Colon (tissue), 2 donors: Measurements from ENCODE around the gene MYL12B.
A peak's percentile ranks its signal among the peaks of the same experiment; 100 is the strongest.

Source experiments
- FAIRE-seq: peaks from 2 replicates; lab custom pipeline; 2012; peaks lifted over from hg19 to GRCh38; lab: Jason Lieb, UNC
- donor health status: control.
- donor health status: control.

Gene MYL12B

GRCh38 chr18:3235846-3236245 lies 26.1 kb upstream of the MYL12B start:
- FAIRE-seq, result no peak

GRCh38 chr18:3236470-3236869 lies 25.5 kb upstream of the MYL12B start:
- FAIRE-seq, result no peak

- no peak for FAIRE-seq
Measured at GRCh38 chr18:3238742-3239141, 23.2 kb upstream of the MYL12B start.

- FAIRE-seq, result no peak
Measured at GRCh38 chr18:3245185-3245564, 16.8 kb upstream of the MYL12B start.

GRCh38 chr18:3245853-3246634 lies 15.9 kb upstream of the MYL12B start:
- no peak for FAIRE-seq

GRCh38 chr18:3246635-3247239 lies 15.2 kb upstream of the MYL12B start:
- FAIRE-seq, result no peak

- peak; percentile 31 for FAIRE-seq
Measured at GRCh38 chr18:3247240-3248061, 14.5 kb upstream of the MYL12B start, which contains the start of gene MYL12A. Gene MYL12A (plus strand): TSS chr18:3247801. CDS start chr18:3253248, 5,447 bp downstream.

GRCh38 chr18:3248062-3248657 lies 13.8 kb upstream of the MYL12B start:
- FAIRE-seq, result no peak

GRCh38 chr18:3248658-3249359 lies 13.1 kb upstream of the MYL12B start:
- peak; percentile 71 for FAIRE-seq

GRCh38 chr18:3250237-3251107 lies 11.5 kb upstream of the MYL12B start:
- FAIRE-seq, result no peak

GRCh38 chr18:3251249-3251962 lies 10.5 kb upstream of the MYL12B start:
- FAIRE-seq, result no peak

- no peak for FAIRE-seq
Measured at GRCh38 chr18:3251963-3252277, 10.0 kb upstream of the MYL12B start.

GRCh38 chr18:3252843-3253242 lies 9.1 kb upstream of the MYL12B start:
- no peak for FAIRE-seq

- FAIRE-seq, result no peak
Measured at GRCh38 chr18:3254725-3255124, 7.2 kb upstream of the MYL12B start.

- FAIRE-seq, result no peak
Measured at GRCh38 chr18:3255611-3256165, 6.2 kb upstream of the MYL12B start.

- FAIRE-seq, result no peak
Measured at GRCh38 chr18:3256693-3257626, 5.0 kb upstream of the MYL12B start.

- no peak for FAIRE-seq
Measured at GRCh38 chr18:3257627-3258120, 4.3 kb upstream of the MYL12B start.

- FAIRE-seq, result no peak
Measured at GRCh38 chr18:3260995-3261372, 949 bp upstream of the MYL12B start.
